Measurements from ENCODE around the gene IZUMO1.
"Not testable (repeated sequence)": the region's sequence is repeated elsewhere in the genome, so short reads cannot be mapped to it uniquely, and the experiment has no call there.

The IZUMO1 gene

DNA sequence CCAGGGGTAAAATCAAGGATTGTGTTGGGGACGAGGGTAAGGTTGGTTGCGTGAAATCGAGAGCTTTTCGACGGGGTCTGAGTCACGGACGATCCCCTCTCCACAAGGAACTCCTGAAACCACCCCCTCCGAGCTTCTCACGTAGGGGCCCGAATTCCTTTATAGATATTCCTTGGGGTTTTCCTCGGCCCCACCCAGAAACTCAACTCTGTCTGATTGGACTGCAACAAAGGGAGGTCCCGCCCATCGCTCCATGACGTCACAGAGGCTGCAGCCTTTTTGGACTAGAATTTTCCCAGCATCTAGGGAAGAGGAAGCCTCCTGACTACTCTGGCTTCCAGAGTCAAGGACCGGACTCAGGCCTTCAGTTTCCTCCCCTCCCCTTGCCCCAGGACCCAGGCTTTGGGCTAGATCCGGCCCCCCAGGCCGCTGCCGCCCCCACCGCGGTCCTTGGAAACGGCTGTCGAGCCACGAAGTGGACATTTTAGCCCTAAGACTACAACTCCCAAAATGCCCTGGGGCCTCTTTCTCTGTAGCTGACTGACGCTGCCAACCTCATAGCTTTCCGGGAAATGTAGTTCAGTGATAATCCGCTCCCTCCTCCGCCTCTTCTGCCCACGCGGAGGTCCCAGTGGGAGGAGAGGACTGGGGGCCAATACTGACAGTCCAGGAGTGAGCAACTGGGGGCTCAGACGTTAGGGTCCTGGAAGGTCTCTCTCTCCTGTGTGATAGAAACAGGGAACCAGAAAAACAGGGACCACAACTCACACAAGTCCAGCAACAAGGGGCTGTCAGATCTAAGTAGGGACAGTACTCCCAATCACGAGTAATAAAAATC, at the start of gene IZUMO1:
Gene IZUMO1 (minus strand): TSS at position 172 of the 838 bp plus-strand sequence. CDS start 1,050 bp downstream, outside the sequence.
- DNase-seq: no peak

DNA sequence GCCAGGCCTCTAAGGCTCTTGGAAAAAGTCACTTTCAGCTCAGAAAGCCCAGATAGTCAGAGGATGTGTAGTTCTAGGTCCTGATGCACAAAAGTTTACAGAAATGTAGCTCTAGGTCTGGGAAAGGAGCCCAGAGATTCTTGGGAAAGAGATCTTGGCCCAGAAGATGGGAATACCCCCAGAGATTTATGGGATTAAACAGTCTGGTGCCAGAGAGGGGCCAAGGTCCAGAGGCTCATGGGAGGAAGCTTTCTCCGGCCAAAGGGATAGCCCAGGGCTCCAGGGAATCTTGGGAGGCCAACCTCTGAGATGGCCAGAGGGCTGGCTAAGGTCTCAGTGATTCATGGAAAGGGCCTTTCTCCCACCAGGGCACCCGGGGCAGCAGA, 49.0 kb upstream of the IZUMO1 start:
- DNase-seq: no peak

DNA sequence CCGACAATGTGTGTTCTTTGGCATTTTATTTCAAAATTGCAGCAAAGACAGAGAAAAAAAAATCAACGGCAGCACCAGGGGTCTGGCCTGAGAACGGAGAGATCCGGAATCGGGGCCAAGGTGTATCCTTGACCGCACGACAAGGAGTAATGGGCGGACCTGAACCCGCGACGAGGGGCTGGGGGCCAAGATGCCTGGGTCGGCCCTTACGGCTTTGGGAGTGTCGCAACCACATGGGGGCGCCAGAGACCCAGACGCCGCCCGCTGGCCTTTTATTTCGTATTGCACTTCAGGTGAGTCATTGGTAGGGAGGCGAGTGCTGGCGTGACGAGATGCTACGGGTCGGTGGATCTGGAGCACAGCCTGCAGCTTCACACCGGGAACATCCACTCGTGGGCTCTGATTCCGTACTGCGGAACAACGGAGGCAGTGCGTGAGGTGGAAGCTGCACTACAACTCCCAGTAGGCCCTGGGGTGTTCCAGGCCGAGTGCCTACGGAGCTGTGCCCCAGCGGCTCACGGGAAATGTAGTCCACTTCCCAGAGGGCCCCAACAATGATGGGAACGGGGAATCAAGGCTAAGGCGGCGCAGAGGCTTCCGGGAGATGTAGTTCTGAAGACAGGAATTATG, 48.5 kb upstream of the IZUMO1 start:
- DNase-seq: peak; percentile 75

DNA sequence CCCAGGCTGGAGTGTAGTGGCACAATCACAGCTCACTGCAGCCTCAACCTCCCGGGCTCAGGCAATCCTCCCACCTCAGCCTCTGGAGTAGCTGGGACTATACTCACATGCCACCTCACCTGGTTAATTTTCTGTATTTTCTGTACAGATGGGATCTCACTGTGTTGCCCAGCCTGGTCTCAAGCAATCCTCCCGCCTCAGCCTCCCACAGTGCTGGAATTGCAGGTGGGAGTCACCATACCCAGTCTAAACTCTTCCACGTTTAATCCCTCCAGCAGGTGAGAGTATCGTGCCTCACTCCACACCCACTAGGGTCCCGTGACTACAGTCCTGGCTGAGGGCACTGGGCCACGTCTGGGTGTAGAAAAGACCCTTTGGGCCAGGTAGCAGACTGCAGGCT, 47.6 kb upstream of the IZUMO1 start:
- DNase-seq: no peak

DNA sequence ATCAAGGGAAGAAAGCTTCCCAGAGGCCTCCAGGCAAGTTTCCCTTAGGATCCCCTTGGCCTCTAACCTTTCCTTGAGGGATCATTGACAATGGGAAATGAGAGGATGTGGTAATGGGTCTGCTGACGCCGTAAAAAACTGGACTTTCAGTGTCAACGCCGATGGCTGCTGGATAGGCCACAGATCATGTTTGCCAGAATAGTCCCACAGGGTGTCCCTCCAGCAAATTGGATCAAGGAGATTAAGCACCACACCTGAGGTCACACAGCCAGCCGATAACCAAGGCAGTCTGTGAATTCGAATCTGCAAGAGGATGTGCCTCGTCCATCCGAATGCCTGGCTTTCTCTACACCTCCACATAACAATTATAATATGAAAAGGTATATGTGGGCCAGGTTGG, 46.6 kb upstream of the IZUMO1 start:
- no peak for DNase-seq

DNA sequence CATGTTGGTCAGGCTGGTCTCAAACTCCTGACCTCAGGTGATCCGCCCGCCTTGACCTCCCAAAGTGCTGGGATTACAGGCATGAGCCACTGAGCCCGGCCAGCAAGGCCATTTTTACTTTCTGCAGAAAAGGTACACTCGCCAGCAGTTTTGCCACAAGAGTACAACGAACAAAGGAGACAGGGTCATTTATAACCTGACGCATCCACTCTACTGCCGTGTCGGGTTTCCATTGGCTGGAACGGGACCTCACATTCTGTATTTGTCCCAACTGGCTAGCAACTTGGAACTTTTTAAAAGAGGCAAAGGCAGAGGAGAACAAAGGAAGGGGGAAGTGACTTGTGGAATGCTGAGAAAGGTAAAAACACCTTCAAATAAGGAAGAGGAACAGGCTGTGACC, 40.6 kb upstream of the IZUMO1 start:
- not testable (repeated sequence) for DNase-seq

DNA sequence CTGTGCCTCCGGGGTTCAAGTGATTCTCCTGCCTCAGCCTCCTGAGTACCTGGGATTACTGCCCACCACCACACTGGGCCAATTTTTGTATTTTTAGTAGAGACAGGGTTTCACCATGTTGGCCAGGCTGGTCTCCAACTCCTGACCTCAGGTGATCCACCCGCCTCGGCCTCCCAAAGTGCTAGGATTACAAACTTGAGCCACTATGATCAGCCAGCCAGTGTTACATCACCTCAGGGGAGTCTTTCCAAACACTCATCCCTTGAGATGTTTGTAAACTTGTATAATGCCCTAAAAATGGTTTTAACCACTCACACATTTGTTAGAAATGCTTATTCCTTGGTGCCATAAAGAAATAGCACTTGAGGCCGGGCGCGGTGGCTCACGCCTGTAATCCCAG, 39.7 kb upstream of the IZUMO1 start:
- not testable (repeated sequence) for DNase-seq

DNA sequence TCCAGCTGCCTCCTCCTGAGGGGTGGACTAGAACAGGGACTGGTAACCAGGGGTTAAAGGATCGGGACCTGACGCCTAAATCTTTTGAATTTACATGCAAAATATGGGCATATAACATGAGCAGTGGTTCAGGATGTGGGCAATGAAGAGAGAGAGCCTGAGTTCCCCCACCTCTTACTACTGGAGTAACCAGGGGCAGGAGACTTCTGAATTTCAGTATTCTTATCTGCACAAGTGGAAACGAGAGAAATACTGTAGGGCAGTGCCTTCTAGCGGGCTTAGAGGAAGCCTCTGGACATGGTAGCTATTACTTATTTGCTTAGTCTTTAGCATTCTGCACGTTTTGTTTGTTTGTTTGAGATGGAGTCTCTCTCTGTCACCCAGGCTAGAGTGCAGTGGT, 37.8 kb upstream of the IZUMO1 start:
- DNase-seq: no peak

DNA sequence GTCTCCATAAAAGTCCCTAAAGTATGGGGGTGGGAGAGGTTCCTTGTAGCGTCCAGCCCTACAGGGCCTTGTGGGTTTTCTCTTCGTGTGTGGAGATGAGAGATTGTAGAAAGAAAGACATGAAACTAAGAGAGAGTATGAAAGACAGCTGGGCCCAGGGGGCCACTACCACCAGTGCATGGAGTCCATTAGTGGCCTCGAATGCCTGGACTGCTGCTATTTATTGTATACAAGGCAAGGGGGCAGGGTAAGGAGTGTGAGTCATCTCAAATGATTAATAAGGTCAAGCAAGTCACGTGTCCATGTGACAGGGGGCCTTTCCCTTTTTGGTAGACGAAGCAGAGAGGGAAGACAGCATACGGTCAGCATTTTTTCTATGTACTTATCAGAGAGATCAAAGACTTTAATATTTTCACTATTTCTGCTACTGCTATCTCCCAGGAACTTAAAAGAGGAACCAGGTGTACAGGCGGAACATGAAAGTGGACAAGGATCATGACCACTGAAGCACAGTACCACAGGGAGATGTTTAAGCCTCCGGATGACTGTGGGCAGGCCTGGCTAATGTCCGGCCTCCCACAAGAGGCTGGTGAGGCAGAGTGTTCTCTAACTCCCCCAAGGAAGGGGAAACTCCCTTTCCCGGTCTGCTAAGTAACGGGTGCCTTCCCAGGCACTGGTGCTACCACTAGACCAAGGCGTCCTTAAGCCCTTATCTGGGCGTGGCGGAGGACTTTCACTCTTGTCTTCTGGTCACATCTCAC, 34.1 kb upstream of the IZUMO1 start:
- DNase-seq: no peak

DNA sequence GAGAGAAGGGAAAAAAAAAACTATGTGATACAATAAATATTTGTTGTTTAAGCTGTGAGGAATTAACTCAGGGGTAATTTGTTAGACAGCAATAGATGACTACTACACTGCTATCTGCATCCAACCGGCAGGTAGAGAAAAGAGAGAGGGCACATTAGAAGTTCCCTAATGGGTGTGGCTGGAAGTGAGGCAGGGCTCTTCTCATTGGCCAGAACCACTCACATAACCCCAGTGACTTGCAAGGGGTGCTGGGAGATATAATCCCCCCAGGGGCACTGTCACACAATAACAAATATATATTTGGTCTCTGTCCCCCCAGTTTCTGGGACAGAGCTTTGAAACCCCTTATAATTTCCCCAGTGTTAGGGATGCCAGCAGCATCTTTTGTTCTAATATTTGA, 32.9 kb upstream of the IZUMO1 start:
- DNase-seq: no peak

DNA sequence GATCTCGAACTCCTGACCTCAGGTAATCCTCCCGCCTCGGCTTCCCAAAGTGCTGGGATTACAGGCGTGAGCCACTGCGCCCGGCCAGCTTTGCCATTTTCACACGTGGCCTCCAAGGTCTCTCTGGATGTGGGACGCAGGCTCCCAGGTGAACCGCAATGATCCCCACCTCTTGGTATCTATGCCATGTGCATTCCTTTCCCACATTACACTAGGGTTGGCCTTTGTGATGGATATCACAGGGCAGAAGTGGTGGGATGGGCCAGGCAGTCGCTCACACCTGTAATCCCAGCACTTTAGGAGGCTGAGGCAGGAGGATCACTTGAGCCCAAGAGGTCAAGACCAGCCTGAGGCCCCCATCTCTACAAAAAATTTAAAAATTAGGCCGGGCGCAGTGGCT, 31.0 kb upstream of the IZUMO1 start:
- no peak for DNase-seq

DNA sequence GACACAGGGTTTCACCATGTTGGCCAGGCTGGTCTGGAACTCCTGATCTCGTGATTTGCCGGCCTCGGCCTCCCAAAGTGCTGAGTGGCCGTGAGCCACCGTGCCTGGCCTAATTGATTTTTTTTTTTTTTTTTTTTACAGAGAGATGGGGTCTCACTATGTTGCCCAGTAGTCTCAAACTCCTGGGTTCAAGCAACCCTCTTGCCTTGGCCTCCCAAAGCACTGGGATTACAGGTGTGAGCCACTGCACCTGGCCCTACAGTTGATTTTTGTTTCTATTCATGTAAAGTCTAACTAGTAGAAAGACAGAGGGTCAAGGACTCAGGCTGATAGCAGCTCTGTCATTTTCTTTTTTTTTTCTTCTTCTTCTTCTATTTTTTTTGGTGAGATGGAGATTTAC, 30.4 kb upstream of the IZUMO1 start:
- DNase-seq: no peak

DNA sequence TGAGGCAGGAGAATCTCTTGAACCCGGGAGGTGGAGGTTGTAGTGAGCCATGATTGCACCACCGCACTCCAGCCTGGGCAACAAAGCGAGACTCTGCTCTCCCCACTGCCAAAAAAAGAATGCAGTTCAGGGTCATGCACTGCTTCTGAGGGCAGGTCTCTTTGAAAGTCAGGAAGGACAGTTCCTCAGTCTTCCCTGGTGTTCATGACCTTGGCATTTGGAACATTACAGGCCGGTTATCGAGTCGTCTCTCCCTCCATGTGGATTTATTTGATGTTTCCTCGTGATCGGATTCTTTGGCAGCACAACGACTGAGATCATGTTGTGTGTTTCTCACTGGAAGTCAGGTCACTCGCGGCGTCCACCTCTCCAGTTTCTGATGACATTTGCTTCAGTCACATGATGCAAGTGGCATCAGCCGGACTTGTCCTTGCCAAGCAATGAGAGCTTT, 25.8 kb upstream of the IZUMO1 start:
- no peak for DNase-seq

DNA sequence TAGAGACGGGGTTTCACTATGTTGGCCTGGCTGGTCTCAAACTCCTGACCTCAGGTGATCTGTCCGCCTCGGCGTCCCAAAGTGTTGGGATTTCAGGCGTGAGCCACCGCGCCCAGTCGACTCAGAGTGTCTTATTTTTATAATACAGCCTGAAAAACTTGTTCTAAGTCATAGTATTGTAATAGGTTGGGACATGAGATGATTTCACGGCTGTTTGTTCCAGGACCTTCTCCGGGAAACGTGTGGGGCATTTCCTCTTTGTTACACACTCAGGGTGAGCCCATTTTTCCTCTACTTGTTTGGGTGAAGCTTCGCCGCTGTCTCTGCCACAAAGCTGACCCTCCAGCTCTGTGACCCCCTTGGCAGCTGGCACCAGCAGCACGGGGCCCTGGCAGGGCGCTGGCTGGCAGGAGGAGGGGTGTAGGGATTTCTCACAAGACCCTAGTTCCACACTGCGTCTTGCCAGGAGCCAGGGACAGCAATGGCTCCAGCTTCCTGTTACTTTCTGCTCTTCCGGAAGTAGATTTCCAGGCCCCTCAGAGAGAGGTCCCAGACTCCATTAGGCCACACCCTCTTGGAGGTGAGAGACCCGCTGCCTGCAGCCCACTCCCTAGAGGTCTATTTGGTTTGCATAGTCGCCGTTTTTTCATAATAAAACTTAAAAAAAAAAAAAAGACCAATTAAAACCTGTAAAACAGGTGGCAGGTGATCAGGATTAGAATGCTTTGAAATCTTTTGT, 24.2 kb upstream of the IZUMO1 start:
- DNase-seq: no peak

DNA sequence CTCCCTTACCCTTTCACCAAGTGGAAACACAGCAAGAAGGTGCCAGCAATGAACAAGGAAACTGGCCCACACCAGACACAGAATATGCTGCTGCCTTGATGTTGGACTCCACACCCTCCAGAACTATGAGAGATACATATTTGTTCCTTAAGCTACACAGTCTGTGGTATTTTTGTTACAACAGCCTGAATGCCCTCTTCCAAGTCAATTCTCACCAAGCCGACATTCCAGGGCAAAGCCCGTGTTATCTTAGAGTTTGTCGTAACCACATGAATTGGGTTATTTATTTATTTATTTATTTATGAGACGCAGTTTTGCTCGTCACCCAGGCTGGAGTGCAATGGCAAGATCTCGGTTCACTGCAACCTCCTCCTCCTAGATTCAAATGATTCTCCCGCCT, 23.6 kb upstream of the IZUMO1 start:
- no peak for DNase-seq

DNA sequence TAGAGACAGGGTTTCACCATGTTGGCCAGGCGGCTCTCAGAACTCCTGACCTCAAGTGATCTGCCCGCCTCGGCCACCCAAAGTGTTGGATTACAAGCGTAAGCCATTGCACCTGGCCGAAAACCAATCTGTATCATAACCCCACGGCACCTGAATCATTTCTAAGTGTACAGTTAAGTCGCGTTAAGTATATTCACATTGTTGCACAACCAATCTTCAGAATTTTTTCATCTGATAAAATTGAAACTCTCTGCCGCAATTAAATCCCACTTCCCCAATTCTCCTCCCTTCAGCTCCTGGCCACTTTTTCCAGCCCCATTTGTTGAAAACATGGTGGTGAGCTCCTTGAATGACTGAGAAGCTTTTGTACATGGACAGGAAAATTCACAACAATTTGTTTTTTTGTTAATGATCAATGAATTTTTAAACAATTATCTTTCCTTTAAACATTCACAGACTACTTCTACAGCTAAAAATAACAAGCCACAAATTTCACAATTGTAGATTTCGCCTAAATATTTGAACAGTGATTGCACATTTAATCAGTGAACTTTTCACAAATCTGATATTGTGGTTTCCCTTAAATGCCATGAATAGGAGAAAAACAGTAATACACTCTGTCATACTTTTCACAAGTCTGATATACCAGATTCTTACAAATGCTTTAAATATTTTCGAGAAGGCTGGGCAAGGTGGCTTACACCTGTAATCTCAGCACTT, 22.4 kb upstream of the IZUMO1 start:
- DNase-seq: no peak

DNA sequence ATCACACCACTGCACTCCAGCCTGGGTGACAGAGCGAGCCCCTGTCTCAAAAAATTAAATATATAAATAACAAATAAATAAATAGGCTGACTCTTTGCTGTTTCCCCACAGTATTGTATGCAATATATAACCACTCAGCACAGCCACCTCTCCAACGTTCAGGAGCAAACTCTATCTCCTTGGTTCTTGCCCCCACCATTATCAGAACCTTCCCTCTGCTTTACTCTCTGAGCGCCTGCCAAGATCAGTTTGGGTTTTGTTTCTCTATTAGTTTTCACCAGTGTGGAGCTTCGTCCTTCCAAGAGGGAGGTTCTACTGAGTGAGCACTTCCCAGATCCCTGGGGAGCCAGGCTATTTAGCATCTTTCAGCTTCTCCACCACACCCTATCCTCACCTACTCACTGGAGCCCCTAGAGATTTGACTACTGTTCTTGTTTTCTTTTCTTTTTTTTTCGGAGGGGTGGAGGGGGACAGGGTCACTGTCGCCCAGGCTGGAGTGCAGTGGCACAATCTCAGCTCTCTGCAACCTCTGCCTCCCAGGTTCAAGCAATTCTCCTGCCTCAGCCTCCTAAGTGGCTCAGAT, 21.6 kb upstream of the IZUMO1 start:
- DNase-seq: not testable (repeated sequence)

DNA sequence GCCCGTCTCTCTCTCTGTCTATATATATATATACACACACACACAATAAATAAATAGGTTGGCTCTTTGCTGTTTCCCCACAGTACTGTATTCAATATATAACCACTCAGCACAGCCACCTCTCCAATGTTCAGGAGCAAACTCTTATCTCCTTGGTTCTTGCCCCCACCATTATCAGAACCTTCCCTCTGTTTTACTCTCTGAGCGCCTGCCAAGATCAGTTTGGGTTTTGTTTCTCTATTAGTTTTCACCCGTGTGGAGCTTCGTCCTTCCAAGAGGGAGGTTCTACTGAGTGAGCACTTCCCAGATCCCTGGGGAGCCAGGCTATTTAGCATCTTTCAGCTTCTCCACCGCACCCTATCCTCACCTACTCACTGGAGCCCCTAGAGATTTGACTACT, 19.1 kb upstream of the IZUMO1 start:
- DNase-seq: not testable (repeated sequence)

DNA sequence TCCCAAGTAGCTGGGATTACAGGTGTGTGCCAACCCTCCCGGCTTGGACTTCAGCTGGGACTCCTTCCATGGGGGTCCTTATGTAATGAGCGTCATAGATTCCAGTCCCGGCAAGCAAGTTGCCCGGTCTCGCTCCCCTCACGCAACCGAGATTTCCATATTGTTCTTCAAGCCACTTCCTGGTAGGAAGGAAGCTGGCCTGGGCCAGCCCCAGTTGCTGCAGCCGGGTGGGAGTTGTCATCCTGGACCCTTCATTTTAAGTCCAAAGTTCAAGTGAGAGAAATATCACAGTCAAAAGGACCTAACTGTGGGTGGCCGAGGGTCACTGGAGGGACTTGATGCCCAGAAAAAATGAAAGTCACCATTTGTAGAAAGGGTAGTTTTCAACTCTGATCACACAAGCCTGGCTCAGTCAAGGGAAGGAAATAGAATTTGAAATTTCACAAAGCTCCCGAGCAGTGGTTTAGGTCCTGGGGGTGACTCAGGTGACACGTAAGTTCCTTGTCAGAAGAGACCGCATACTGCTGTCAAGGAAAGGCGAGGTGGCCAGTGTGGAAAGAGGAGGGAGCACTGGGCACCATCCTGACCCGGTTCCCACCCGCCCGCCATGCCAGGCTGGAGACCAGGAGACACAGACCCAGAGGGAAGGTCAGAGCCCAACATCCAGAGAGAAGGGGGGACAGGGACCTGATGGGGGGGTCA, 13.9 kb upstream of the IZUMO1 start:
- DNase-seq: no peak

DNA sequence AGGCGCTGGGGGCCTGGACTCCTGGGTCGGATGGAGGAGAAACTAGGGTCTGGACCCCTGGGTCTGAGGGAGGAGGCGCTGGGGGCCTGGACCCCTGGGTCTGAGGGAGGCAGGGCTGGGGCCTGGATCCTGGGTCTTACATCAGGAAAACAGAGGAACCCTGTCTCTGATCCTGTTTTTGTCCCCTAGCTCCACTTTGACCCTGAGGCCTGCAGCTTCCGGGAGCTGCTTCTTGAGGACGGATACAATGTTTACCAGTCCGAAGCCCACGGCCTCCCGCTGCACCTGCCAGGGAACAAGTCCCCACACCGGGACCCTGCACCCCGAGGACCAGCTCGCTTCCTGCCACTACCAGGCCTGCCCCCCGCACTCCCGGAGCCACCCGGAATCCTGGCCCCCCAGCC, 11.0 kb upstream of the IZUMO1 start:
- no peak for DNase-seq

DNA sequence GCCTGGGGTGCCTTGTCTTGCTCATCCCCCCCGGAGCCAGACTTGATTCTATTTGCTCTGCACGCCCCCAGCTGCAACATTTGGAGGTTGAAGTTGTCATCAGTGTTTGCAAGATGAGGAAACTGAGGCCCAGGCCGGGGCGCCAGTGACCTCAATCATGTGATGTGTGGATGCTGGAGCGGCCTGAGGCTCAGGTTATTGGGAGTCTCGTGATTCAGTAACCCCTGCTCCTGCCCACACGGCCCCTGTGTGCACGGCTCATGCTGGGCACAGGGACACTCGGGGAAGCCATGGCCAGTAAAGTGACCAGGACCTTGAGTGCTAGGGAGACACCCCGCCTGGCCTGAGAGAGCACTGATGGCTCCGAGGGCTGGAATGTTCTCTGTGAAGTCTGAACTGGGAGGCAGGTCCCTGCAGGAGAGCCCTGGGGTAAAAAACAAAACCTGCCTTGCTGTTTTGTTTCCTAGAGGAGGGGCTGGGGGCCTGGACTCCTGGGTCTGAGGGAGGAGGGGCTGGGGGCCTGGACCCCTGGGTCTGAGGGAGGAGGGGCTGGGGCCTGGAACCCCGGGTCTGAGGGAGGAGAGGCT, 10.5 kb upstream of the IZUMO1 start:
- no peak for DNase-seq
